Measurements from ENCODE around the gene DHX34.

DNA sequence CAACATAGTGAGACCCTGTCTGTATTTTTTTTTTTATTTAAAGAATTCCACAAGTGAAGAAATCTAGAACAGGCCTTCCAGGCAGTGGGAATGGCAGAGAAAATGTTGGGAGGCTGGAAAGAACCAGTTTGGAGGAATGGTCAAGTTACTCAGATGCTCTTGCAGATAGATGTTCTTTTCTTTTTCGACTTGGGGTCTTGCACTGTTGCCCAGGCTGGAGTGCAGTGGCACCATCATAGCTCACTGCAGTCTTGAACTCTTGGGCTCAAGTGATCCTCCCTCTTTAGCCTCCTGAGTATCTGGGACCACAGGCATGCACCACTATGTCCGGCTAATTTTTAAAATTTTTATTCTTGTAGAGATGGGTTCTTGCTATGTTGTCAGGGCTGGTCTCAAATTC is 38.8 kb upstream of the DHX34 start:
- TF ChIP-seq, protein P1, sequence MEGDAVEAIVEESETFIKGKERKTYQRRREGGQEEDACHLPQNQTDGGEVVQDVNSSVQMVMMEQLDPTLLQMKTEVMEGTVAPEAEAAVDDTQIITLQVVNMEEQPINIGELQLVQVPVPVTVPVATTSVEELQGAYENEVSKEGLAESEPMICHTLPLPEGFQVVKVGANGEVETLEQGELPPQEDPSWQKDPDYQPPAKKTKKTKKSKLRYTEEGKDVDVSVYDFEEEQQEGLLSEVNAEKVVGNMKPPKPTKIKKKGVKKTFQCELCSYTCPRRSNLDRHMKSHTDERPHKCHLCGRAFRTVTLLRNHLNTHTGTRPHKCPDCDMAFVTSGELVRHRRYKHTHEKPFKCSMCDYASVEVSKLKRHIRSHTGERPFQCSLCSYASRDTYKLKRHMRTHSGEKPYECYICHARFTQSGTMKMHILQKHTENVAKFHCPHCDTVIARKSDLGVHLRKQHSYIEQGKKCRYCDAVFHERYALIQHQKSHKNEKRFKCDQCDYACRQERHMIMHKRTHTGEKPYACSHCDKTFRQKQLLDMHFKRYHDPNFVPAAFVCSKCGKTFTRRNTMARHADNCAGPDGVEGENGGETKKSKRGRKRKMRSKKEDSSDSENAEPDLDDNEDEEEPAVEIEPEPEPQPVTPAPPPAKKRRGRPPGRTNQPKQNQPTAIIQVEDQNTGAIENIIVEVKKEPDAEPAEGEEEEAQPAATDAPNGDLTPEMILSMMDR (IDR thresholded peaks at IDR 0.05): no peak
- TF ChIP-seq POLR2A (IDR thresholded peaks at IDR 0.05) (no peak), POLR2AphosphoS5 (IDR thresholded peaks at IDR 0.05) (no peak)

Measured in upper lobe of left lung (tissue), 4 donors.